GM18520 (cell line): ENCODE measurements around the gene HS6ST3.

Experiments
- ATAC-seq: cut with Tn5 transposase; IDR thresholded peaks from one replicate; pipeline ENCODE4 v1.9.1; 2021; ENCODE audit not compliant: unreplicated experiment

Gene HS6ST3

DNA sequence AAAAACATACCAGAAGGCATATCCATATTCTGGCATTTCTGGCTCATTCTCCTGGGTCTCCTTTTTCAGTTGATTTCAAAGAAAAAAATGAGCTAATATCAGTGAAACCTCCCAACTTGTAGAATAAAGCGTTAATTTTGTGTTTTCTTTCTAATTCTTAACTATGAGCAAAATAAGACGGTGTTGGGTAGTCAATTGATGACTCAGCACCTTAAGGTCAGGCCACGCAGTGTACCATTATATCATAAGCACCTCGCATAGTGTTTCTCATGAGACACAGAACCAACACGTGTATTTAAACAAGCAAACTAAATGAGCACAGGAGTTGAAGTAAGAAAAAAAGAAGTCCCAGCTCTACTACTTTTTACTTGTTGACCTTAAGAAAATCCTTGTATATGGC is 729.5 kb downstream of the HS6ST3 start:
- no peak for ATAC-seq

DNA sequence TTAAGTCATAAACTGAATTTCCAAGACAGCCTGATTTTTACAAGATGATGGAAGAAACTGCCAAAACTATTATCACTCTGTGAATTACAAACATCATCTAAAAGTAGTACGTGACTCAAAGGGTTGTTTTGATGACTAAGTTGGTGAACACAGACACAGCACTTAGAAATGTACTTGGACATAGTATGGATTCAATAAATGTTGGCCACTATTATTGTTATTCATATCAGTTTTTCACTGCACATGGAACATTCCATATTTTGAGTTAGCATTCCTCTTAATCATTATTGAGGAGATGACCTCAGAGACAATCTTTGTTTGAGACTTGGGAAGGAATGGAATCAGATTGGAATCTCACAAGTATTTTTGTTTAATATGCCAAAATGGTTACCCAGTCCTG is 731.5 kb downstream of the HS6ST3 start:
- no peak for ATAC-seq

DNA sequence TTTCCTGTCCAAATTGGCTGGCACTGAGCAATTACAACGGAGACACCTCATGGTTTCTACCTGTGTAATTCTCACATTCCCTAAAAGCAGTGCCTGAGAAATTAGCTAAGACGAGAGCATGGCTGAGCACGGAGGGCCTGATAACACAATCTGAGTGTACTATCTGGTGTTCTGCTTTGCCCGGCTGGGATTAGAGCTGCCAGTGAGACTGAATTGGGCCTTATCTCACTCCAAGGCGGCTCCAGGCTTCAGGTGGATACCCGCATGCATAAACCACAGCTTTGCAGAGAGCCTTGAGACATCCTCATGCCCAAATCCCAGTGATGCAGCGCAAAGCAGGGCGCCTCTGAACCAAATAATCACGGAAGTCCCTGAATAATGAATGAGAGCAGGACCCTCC is 732.1 kb downstream of the HS6ST3 start:
- no peak for ATAC-seq

DNA sequence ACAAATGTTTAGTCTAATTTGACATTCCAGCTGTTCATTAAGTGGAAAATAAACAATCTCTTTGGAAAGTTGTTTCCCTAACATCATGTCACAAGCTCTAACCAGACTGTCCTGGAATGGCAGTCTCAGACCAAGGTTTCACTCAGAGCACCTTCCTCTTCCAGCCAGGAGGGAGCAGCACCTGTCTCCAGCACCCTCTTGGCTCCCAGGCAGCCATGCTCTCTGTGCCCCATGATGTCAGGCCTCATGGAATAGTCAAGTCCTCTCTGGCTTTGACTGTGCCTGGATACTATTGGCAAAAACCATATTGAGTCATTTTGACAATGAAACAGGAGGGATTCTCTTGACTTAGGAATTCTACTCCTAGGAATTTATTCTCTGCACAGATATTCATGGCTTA is 733.0 kb downstream of the HS6ST3 start:
- no peak for ATAC-seq

DNA sequence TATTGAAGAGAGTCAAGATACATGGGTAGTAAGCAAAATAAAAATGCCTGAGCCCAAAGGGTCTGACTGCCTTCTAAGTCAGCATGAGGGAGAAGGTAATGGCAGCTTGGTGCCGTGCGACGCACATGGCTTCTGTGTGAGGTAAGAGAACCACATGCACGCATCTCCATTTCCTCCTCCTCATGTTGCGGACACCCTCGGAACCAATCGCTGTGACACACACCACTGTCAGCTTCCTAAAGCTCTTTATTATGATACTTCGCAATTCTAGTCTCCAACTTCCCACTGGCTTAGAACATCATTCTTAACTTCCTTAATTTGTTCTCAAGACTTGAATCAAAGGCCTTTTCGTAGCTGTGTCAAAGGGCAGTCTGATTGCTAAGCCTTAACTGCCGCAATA is 734.2 kb downstream of the HS6ST3 start:
- no peak for ATAC-seq

DNA sequence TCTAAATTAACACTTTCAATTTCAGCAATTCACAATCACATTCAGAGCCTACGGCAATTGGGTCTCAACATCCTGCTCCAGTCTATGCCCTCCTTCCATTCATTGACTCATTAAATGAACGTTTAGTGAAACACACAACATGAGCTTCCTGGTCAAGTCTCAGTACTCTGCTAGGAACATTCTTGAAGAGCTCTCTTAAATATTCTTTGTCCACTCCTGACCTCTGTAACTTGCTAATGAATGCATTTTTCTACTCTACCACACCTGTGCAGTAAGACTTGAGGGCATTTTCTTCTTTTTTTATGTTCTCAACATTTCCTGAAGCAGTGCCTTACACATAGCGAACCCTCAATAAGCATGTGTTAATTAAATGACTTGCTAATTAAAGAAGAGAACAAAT is 735.7 kb downstream of the HS6ST3 start:
- no peak for ATAC-seq

DNA sequence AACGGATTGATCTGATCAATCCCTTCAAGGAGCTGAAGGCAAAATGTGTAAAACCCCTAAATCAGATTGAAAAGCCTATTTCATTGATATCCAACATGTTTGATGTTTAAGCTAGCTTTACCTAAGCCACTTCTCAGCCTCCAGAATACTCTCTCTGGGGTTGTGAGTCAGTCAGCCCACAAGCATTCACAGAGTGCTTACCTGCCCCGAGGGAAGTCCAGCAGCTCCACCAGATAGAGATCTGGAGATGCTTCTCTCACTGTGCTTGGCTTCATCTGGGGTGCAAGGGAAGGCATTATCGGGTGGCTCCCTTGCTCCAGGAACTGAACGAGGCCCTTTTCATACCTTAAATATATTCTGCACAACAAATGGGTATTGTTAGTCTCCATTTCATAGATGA is 744.7 kb downstream of the HS6ST3 start:
- no peak for ATAC-seq

DNA sequence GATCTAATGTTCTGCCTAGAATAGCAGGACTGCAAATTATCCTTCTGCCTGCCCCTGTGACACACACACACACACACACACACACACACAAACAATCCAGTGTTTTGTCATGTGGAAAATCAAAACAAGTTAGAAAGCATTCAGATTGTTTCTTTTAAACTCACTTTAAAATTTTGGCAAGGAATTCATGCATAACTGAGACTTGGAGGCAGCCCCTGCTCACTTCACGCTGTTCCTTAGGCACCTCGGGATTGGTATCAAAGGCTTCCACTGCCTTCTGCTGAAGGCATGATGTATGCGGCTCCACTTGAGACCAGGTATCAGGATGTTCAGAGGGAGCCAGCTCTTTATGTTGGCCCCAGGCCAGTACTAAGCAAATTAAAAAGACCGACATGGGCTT is 745.6 kb downstream of the HS6ST3 start:
- ATAC-seq = no peak

DNA sequence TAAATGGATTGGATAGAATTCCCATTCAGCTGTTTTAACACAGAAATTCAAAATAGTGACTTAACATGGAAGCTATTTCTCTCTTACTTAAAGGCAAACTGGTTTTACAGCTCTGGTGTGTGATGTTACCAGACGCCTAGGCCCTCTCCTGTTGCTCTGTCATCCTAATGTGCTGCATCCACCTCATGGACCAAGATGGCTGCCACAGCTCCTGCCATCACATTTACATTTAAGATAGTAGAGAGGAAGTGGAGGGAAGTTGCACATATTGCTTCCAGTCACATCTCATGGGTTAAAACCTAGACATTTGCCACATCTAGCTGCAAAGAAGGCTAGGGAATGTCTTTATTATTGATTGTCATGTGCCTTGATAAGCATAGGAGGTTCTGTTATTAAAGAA is 746.8 kb downstream of the HS6ST3 start:
- ATAC-seq = no peak

DNA sequence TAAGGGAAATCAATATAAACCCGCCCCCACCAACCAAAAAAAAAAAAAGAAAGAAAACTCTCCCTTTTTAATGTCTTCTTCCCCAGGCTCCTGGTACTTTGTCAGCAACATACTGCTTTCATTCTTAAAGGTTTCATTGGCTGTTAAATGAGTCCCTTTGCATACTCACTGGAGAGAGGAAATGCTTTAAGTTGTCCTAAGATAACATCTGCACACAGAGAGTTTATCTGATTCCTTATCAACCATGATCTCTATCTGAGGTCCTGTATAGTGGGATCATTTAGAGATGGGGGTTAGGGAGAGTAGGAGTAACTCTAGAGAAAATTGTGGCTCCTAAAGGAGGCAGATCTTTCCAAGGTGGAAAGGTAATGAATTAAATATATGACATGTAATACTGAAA is 747.9 kb downstream of the HS6ST3 start:
- no peak for ATAC-seq

DNA sequence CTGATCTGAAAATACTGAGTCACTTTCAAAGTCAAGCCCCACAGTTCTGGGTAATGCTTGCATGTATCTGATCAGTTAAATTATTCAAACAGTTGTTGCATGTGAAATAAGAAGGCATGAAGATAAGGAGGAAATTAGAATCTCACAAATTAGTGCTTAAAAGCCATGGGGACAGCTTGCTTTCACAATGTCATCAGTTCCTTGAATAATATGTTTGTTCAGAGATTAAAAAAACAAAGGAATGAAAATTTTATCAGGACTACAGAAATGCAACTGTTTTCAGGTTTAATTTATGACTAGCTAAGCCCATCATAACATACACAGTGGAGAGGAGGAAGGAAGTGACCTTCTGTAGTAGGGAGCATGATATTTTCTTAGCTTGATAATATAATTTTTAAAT is 754.3 kb downstream of the HS6ST3 start:
- no peak for ATAC-seq

DNA sequence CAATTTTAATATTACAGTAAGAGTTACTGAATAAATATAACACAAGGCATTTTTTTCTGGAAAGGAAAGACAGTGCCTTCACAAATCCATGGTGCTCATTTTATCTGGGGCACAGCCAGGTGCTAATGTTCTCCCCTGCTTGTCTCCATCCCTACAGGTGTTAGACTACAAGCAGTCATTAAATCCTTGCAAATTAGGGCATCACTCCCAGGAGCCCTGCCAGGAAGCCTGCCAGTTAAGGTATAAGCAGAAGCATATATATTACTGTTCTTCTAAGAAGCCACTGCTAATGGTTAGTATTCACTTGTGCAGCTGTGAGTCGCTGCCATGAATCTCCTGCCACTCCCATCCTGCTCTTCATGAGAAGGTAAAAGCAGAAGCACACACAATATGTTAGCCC is 754.7 kb downstream of the HS6ST3 start:
- no peak for ATAC-seq

DNA sequence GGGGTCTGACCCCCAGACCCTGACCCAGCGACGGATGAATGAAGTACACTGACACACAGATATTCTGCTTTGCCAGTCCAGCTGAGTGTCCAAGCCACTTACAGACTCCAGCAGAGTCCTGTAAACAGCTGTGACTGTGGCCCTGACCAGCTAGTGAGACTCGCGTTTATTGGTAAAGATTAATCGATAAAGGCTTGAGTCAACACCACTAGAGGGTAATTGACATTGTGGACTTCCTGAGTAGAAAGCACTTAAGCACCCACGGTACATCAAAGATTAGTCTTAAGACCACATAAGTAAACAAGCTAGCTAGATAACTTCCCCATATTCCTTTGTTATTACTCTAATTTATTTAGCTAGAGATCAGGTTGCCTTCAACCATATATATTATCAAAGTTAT is 758.4 kb downstream of the HS6ST3 start:
- no peak for ATAC-seq

DNA sequence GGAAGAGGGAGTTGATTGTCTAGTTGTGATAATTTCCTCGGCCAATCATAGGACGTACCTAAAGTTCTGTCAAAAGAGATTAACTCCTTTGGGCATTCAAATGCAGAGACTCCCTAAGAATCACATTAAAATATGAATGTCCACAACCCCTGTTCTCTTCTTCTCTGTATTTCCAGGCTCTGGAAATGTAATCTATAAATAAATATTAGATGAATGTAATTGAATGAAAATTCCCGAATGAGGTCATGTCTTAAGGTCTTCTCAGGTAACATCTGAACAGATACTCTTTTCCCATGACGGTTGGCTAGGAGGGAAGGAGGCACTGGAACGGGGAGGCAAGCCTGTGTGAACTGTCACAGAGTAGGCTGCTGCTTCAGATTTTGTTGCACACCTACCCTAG is 759.2 kb downstream of the HS6ST3 start:
- no peak for ATAC-seq

DNA sequence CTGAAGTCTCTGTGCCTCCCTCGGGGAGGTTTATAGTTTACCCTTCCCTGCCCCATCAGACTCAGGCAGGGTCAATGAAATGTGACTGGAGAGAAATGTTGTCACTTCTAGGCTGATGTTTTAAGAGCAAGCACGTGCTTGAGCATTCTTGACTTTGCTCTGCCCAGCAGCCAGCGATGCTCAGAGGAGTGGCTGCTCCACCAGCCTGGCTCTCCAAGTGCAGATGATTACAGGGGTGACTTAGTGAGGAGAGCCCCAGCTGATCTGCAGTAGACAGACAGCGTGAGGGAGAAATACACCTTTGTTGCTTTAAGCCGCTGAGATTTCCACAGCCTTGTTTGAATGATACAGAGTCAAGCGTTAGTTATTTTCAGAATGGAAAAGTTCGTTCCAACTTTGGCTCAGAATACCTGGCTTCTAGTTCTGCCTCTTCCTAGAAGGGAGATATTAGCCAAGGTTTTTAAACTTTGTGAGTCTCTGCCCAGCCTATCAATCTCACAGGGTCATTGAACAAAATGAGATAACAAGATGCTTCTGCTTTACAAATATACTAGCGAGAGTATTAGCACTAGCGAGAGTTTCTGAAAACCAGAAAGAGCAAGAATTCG is 760.7 kb downstream of the HS6ST3 start:
- ATAC-seq = no peak

DNA sequence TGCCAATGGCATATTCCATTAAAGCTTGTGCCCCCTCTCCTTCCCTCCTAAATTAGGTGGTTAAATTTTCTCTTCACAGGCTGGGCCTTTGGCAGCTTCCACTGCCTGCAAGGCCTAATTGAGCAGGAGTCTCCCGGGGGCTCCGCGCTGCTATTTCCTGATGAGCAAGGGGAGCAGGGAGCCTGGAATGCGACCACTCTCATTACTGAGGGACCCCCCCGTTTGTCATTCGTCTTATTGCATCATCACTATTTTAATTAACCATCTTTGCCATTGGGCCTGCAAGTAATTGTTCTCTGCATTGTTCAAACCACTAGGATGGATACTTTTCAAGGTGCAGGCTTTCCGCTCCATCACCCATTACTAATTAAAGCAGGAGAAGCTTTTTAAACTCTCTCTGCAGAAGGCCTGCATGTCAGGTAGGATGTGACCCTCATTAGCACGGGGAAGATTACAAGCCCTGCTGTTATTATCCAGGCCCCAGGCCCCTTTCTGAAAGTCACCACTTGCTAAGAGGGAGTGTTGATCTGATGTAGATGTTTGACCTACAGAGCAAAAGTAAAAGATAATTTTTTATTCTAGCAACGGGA is 762.0 kb downstream of the HS6ST3 start:
- no peak for ATAC-seq

DNA sequence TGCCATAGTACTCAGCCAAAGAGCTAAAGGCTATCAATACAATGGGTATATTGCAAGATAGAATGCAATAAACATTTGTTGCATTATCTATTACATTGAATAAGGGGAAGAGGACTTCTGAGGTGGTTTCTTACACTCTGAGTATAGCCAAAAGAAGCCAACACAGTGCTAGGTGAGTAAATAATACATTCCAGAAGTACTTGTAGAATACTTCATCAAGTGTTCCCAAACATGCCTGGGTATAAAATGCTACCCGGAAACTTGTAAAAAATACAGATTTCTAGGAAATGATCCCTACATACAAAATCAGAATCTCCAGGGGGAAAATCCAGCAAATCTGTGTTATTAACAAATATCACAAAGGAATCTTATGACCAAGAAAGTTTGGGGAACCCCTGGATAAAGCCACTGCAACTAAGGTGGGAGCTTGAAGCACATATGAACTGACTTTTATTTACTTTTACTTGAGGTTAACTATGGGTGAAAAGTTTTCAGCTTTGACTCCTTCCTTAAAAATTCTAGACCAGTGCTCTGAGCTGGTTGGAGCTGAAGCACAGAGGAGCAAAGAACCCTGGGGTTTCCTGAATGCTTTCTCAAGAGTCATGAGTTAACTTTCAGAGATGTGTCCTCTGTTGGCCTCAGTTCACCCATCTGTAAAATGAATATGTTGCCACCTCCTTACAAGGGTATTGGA is 768.4 kb downstream of the HS6ST3 start:
- ATAC-seq = no peak

DNA sequence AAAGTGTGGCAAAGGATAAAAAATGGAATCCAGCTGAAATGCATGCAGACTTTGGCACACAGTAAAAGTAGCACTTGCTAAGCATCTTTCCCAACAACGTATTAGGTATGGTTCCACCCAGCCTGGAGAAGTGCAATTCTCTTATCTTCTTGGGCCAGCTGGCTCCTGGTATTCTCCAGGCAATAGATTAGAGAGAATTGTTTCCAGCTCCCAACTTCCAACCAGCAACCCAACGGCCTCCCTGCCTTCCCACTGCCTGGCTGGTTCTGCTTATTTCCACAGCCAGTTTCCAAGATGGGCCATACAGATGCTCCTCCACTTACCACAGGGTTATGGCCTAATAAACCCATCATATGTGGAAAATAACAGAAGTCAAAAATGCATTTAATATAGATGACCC is 771.0 kb downstream of the HS6ST3 start:
- no peak for ATAC-seq

DNA sequence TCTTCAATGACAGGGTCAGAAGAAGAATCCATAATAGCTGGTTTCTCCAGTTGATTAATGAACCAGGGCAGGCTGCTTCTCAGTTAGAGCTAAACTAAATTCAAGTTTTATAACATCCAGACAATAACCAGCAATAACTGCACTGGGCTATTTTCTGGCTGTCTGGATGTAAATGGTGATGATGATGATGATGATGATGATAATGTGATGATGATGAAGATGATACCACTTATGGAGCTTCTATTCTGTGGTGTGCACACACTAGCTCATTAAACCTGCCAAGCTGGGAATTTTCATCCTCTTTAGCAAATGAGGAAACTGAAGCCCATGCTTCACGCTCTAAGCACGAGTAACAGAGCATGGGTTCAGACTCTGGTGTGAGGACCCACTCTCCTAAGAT is 772.2 kb downstream of the HS6ST3 start:
- ATAC-seq = no peak

DNA sequence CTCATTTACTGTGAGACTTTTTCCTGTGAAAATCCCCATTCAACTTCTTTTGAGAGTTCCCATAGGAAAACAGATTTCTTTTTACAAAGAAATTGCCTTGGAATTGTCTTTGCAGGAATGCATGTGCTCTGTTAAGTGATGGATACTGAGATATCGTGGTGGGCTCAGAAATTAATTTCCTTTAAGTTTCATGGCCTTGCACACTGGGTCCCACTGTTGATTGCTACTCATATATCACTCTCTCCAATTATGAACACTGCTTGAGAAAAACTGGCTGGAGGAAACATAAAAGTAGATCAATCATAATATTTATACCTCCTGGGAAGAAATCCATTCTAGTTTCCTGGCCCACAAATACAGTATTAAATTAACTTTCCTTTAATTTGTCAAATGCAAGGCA is 773.1 kb downstream of the HS6ST3 start:
- no peak for ATAC-seq

DNA sequence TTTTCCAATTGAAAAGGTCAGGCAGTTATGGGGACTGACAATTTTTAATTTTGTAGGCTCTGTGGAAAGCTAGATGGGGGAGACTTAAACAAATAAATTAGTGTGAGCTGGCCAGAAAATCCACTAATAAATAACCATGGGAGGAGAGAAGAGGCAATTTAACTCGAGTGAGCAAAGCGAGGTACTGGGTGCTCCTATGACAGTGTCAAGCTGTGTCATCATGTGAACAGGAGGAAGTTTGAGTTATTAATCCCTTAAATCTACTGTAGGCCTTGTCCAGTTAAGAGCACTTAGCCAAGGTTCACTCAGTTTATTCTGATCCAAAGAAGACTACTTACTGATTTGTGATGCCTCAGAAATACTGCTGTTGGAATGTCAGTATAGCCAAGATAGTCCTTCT is 781.6 kb downstream of the HS6ST3 start:
- ATAC-seq = no peak

DNA sequence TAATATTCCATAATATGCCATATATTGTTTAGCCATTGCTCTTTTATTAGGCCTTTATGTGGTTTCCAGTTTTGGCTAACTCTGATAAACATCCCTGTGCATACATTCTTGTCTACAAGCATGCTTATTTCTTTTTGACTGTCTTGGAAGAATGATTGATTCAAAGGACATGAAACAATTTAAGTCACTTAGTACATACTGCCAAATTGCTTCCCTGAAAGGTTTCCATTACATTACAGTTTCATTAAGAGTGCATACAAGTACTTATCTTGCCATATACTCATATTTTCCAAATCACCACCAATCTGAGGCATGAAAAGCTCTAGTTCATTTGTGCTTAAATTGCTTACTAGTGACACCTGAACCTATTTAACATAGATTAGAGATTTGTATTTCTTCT is 790.5 kb downstream of the HS6ST3 start:
- no peak for ATAC-seq
